ENCODE measurements around the gene PRR7.

PRR7 gene

GRCh38 chr5:177472460-177473442 lies 26.1 kb downstream of the PRR7 start:
- DNase-seq (ENCODE audit: low read depth): no peak
- TF ChIP-seq CTCF (IDR thresholded peaks at IDR 0.05; ENCODE audit: insufficient read depth, low read depth, low read length, missing control alignments): no peak
- peak overlapping the region; percentile 63 for H3K4me3 ChIP-seq (ENCODE audit: low read length)

GRCh38 chr5:177473443-177474001 lies 26.9 kb downstream of the PRR7 start, which contains the start of gene DBN1:
Gene DBN1 (minus strand): TSS chr5:177473634. CDS start chr5:177473521, 113 bp downstream.
- DNase-seq (ENCODE audit: low read depth): no peak
- TF ChIP-seq CTCF (IDR thresholded peaks at IDR 0.05; ENCODE audit: insufficient read depth, low read depth, low read length, missing control alignments): no peak
- peak within 1 kb of the TSS; percentile 63 for H3K4me3 ChIP-seq (ENCODE audit: low read length)

- no peak for TF ChIP-seq CTCF (IDR thresholded peaks at IDR 0.05; ENCODE audit: insufficient read depth, low read depth, low read length, missing control alignments)
- DNase-seq (ENCODE audit: low read depth): no peak
- H3K4me3 ChIP-seq (ENCODE audit: low read length): no peak overlapping the region
Measured at GRCh38 chr5:177474002-177474476, 27.4 kb downstream of the PRR7 start.

- TF ChIP-seq CTCF (IDR thresholded peaks at IDR 0.05; ENCODE audit: insufficient read depth, low read depth, low read length, missing control alignments): no peak
- H3K4me3 ChIP-seq (ENCODE audit: low read length): no peak overlapping the region
- DNase-seq (ENCODE audit: low read depth): no peak
Measured at GRCh38 chr5:177474846-177475562, 28.4 kb downstream of the PRR7 start.

- DNase-seq (ENCODE audit: low read depth): no peak
- H3K4me3 ChIP-seq (ENCODE audit: low read length): no peak overlapping the region
- no peak for TF ChIP-seq CTCF (IDR thresholded peaks at IDR 0.05; ENCODE audit: insufficient read depth, low read depth, low read length, missing control alignments)
Measured at GRCh38 chr5:177475563-177476427, 29.2 kb downstream of the PRR7 start.

Data from epithelial cell of esophagus (primary cell).